ENCODE results near the gene AFAP1.

DNA sequence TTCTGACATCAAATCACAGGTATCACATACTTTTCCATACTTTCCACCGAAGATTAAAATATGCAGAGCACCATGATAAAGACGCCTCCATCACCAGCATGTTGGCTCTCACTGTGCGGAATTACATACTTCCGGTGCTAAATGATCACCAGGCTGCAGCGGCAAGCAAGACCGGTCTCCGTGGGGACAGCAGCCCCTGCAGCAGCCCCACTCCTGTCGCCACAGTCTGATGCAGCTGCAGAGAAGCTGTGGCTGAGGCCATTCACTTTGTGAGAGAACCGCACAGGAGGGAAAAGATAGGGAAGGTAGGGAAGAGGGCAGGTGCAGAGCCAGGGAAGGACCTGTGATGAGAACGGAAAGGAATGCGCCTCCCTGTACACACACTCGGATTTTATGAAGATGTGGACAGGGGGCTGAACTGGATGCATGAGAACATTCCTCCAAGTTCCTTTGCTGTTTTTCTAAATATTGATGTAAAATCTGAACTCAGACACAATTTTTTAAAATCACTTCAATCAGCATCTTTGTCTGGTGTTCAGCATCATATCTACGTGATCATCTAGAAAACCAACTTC lies 38.3 kb downstream of the AFAP1 start:
- TF ChIP-seq NFRKB (IDR thresholded peaks at IDR 0.05) (no peak), BHLHE40 (IDR thresholded peaks at IDR 0.05; ENCODE audit: borderline replicate concordance) (no peak), FOXM1 (IDR thresholded peaks at IDR 0.05; ENCODE audit: borderline replicate concordance) (no peak), HDGF (IDR thresholded peaks at IDR 0.05; ENCODE audit: borderline replicate concordance) (no peak), TARDBP (IDR thresholded peaks at IDR 0.05) (no peak), ELF4 (IDR thresholded peaks at IDR 0.05) (no peak), SP1 (IDR thresholded peaks at IDR 0.05) (no peak), ARNT (IDR thresholded peaks at IDR 0.05) (no peak), FOXK2 (IDR thresholded peaks at IDR 0.05) (no peak), CTBP1 (IDR thresholded peaks at IDR 0.05; ENCODE audit: borderline replicate concordance) (no peak), FOXA1 (IDR thresholded peaks at IDR 0.05) (no peak), LEF1 (IDR thresholded peaks at IDR 0.05; ENCODE audit: borderline replicate concordance) (no peak), SUZ12 (IDR thresholded peaks at IDR 0.05) (no peak)
- TF ChIP-seq, protein P1, sequence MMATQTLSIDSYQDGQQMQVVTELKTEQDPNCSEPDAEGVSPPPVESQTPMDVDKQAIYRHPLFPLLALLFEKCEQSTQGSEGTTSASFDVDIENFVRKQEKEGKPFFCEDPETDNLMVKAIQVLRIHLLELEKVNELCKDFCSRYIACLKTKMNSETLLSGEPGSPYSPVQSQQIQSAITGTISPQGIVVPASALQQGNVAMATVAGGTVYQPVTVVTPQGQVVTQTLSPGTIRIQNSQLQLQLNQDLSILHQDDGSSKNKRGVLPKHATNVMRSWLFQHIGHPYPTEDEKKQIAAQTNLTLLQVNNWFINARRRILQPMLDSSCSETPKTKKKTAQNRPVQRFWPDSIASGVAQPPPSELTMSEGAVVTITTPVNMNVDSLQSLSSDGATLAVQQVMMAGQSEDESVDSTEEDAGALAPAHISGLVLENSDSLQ (IDR thresholded peaks at IDR 0.05): no peak
